HL-60/S4 treated with retinoic acid at 250 ng/mL for 4 days and 3 days (cell line): ENCODE measurements around the gene JPH3.

Experiments
- in situ Hi-C: fragments of 300-500 bp; cut with MboI; formaldehyde crosslinking; loops from 2 replicates; pipeline ENCODE4 v1.7.0; 2022; ENCODE audit warnings: low sequenced_read_pairs

Gene JPH3

DNA sequence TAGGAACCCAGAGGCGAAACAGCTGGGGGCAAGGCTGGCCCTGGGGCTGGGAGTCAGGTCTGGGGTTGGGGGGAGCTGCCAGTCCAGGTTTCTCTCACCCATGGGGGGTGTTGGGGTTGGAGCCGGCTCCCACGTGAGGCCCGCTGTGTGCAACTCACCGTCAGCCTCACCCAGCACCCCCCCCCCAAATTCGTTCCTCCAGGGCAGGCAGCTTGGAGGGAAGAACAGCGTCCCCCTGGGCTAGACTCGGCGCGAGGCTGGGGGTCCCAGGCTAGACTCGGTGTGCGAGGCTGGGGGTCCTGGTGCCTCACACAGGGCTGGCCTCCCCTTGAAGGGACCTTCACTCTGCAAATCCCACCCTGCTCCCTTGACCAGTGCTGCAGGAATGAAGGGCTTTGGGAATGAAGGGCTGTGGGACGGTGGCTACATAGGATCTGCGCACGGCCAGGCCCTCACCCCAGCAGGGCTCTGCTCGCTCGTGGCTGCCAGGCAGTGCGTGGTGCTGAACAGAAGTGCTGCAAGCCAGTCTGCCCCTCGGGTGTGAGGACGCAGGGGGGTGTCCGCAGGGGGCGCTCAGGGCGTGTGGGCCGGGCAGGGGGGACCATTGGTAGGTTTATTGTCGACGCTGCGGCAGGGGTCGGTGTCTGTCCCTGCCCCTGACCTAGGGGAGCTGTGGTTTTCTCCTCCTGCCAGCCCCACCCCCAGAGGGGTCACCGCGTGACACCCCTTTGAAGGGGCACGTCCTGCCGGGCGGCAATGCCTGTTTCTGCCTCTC is 88.8 kb downstream of the JPH3 start:
- in situ Hi-C loops: no loop called here

- in situ Hi-C loops: no loop called here
Measured at GRCh38 chr16:87691686-87692079, 89.4 kb downstream of the JPH3 start.

- in situ Hi-C loops: no loop called here
Measured at GRCh38 chr16:87692176-87692575, 89.9 kb downstream of the JPH3 start.

GRCh38 chr16:87692756-87693155 is 90.4 kb downstream of the JPH3 start:
- in situ Hi-C loops: no loop called here

GRCh38 chr16:87693827-87694226 is 91.5 kb downstream of the JPH3 start:
- in situ Hi-C loops: no loop called here

DNA sequence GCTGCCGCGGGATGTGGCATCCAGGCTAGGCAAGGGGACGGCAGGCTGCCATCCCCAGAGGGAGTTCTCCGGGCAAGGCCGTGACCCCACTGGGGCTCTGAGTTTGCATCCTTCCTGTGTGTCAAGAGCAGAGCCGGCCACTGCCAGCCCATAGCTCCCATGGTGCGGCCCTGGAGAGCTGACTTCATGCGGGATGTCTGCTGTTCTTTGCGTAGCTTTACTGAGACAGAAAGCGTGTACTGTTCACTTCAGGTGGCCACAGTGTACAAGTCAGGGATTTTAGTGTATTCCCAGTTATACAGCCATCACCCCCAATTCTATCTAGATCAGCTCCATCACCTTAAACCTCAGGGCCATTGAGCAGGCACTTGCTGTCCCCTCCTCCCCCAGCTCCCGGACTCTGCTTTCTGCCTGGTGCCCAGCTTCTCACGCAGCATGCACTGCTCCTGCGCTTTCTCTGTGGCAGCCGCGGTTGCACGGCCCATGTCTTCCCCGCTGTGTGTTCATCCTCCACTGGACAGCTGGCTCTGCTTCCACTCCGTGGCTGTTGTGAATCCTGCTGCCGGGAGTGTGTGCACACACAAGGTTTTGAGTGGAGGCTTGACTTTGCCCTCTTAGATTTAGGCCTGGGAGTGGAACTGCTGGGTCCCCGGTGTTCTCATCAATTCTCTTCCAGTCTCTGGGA is 92.3 kb downstream of the JPH3 start:
- in situ Hi-C loops: no loop called here

DNA sequence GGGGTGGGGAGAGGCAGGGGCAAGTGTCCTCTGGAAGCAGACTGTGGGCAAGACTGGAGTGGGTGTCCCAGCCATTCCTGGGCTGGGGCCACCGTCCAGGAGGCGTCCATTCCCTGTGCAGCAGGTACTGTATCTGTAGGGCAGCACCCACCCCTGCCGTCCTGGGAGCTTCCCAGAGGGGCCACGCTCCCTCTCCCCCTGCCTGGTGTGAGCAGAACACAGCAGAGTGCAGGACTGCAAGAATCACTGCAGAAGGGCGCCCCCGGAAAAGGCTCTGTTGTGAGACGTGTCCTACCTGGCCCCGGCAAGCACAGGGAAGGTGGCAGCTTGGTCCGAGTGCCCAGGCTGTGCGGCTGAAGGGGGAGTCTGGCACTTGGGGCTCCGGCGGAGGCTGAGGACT is 93.2 kb downstream of the JPH3 start:
- in situ Hi-C loops: no loop called here

- in situ Hi-C loops: no loop called here
Measured at GRCh38 chr16:87696726-87697125, 94.4 kb downstream of the JPH3 start.

DNA sequence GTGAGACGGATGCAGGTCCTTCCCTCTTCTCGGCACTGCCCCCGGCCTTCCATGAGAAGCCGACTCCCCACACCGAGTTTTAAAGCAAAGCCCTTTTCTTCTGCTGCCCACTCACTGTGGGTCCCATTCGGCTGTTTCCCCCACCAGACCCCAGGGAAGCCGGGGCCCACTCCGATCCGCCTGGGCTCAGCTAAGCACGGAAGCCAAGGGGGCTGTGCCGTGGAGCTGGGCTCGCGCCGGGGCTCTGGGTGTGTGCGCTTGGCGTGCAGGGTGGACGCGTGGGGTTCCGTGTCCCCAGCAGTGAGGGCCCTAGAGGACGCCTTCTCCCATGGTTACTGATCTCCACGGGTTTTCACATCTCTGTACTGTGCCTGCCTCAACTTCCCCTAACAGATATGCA is 94.9 kb downstream of the JPH3 start:
- in situ Hi-C loops: no loop called here

DNA sequence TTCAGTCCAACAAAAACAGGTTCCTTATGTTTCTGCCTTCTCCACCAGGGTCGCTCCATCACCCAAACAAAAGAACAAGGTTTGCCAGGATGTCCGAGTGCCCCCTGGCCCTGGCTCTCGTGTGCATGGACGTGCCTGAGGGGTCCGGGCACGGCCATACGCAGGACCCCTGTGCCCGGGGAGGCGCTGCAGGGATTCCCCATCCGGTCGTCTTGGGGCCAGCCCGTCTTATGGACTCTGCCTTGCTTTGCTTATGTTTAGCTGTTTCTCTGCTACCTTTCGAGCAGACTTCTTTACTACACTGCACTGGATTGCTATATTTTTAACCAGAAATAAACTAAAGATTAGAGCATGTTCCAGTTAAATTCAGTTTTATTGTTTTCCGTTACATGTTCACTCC is 95.5 kb downstream of the JPH3 start:
- in situ Hi-C loops: no loop called here

GRCh38 chr16:87698241-87698640 is 95.9 kb downstream of the JPH3 start:
- in situ Hi-C loops: no loop called here

DNA sequence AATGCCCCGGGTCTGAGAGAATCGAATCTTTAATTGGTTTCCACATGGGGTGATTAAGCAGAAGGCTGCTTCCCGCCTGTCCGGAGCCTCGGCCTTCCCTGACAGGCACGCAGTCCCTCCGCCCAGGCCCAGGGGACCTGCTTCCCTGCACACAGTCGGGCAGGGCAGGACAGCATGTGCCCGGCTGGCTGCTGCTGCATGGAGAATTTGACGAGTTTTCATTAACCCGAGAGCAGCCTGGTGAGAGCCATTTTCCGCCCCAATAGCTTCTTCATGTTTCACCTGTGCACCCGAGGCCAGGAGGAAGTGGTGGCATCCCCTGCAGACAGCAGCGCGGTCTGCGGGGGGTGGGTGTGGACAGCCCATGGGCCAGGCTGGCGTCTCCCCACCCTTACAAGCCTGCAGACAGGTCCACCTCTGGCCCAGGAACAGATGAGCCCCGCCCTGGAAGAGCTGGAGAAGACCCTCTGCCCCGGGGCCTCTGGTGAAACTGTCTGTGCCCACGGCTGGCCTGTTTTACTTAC is 96.4 kb downstream of the JPH3 start:
- in situ Hi-C loops: no loop called here

DNA sequence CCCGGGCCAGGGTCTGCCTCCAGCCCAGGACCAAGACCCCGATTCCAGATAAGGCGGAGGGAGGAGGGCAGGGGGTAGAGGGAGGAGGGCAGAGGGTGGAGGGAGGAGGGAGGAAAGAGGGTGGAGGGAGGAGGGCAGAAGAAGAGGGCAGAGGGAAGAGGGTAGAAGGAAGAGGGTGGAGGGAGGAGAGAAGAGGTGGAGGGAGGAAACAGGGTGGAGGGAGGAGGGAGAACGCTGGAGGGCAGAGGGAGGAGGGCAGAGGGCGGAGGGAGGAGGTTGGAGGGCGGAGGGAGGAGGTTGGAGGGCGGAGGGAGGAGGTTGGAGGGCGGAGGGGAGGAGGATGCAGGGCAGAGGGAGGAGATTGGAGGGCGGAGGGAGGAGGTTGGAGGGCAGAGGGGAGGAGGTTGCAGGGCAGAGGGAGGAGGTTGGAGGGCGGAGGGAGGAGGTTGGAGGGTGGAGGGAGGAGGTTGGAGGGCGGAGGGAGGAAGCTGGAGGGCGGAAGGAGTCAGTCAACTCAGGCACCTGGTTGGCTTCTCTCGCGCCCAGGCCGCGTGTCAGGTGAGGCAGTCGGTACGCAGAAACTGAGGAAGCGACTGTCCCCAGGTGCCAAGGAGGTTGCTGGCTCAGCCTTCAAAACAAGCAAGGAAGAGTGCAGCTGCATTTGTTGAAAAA is 98.2 kb downstream of the JPH3 start:
- in situ Hi-C loops: no loop called here

GRCh38 chr16:87701078-87701460 is 98.8 kb downstream of the JPH3 start:
- in situ Hi-C loops: no loop called here

GRCh38 chr16:87701505-87701921 is 99.2 kb downstream of the JPH3 start:
- in situ Hi-C loops: no loop called here

DNA sequence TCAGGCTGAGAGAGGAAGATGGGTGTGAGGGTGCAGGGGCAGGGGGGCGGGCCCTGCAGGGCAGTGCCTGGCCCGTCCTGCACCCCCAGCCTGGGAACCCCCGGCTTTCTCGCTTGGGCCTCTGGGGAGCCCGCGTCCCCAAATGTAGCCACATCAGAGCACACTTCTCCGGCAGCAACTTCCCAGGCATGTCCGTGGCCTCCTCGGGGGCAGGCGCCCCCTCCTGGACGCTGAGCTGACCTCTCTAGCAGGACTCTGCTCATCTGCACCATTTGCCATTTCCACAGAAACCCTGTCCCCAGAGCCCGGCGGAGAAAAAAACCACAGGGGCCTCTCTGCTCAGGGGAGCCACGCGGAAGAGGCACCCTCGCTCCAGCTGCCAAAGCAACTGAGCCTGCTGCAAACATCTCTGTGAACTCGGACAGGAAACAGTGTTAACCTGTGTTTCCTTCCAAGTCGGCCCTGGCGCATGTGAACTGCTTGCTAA is 100.1 kb downstream of the JPH3 start:
- in situ Hi-C loops: no loop called here

DNA sequence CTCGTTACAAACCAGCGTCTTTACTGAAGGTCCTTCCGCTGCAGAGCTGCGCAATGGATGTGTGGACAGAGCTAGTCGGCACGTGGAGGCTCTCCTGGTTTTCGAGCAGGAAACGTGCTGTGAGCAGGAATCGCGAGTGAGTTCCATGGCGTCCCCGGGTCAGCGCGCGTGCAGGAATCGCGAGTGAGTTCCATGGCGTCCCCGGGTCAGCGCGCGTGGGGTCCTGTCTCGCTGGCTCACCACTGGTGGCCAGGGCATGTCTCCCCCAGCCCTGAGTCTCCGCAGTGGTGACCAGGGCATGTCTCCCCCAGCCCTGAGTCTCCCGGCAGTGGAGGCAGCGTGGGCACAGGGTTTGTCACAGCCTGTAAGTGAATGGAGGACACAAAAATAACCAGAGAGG is 100.8 kb downstream of the JPH3 start:
- in situ Hi-C loops: no loop called here

DNA sequence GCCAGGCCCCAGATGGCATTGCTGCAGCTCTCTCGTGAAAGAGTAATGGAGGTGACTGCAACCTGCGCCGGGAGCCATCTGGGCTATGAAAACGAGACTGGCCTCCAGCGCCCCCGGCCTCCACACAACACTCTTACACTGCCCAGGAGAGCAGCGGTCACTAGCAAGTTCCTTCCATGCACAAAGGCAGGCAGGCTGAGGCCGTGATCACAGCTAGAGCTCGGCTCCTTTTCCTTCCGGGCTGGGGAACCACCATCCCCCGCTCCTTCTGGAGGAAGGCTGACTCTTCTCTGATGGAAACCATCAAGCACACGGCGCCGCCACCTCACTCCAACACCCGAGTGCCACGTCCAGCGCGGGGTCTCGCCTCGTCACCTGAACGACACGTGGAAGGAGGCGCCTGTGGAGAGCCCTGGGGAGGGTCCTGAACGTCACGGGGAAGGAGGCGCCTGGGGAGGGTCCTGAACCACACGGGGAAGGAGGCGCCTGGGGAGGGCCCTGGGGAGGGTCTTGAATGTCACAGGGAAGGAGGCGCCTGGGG is 101.6 kb downstream of the JPH3 start:
- in situ Hi-C loops: no loop called here

- in situ Hi-C loops: no loop called here
Measured at GRCh38 chr16:87704754-87705353, 102.5 kb downstream of the JPH3 start.

- in situ Hi-C loops: no loop called here
Measured at GRCh38 chr16:87705771-87706277, 103.5 kb downstream of the JPH3 start.
